ENCODE measurements around the gene NHP2. TPM values are rescaled to one million over a fixed set of nuclear protein-coding genes. Genes with fewer than 3 reads are reported as not detected.

Gene NHP2
- total and polyA plus RNA-seq, 10 of the 15 experiments (the other 5 are each of a cell fraction or from before 2014, with no cell fraction given), result 39.2 to 513 (median 198) TPM

DNA sequence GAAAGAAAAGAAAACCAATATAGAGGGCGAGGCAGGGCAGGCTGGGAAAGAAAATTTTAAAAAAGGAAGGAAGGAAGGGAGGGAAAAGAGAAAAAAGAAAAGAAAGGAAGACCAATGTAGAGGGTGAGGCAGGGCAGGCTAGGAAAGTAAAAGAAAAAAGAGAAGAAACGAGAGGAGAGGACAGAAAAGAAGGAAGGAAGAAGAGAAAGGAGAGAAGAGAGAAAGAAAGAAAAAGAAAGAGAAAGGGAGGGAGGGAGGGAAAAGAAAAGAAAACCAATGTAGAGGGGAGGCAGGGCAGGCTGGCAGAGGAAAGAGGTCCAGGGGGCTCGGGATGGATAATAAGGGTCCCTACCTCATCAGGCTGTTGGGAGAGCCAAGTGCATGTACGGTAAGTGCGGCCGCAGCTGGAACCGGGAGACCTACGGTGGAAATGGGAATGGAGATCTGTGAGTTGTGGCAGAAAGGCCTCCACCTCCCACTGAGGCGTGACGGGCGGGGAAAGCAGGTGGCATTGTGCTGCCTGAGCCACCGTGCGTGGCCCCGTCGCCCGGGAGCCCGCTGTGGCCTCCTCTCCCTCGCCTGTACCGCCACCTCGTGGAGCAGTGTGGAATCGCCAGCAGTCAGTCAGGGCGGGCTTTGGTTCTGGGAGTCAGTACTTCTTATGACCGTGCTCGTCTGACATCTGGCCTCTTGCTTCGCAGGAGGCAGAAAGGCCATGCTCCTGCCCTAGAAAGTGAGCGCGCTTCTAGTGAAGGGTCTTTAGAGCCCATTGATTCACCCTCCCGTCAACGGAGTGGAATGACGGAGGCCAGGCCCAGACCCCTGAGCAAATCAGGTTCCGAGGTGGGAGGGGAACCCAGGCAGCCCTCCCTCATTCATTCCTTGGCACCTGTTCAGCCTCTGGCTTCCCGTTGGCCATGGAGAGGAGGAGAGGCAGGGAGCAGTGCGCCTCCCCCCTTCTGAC lies 10.4 kb upstream of the NHP2 start (continued):
- no peak for TF ChIP-seq SUZ12 (IDR thresholded peaks at IDR 0.05; ENCODE audit: unreplicated experiment)
- no peak for TF ChIP-seq CBX5 (IDR thresholded peaks at IDR 0.05; ENCODE audit: low read depth)
- TF ChIP-seq POLR2A (IDR thresholded peaks at IDR 0.05; ENCODE audit: low read depth, low read length), result no peak
- no peak for TF ChIP-seq YBX1 (IDR thresholded peaks at IDR 0.05)
- TF ChIP-seq EZH2 (IDR thresholded peaks at IDR 0.05; ENCODE audit: borderline replicate concordance, control insufficient read depth, low read depth, low read length), result no peak
- no peak for TF ChIP-seq ZNF217 (IDR thresholded peaks at IDR 0.05)
- TF ChIP-seq EED (IDR thresholded peaks at IDR 0.05; ENCODE audit: low read depth), result no peak
- no peak for TF ChIP-seq NRF1 (conservative IDR thresholded peaks at IDR 0.05; ENCODE audit: low read depth, low read length)
- no peak for TF ChIP-seq PRDM15 (CRISPR knock-in tag; IDR thresholded peaks at IDR 0.05)
- TF ChIP-seq RBBP5 (conservative IDR thresholded peaks at IDR 0.05), result no peak
- TF ChIP-seq NFIC (IDR thresholded peaks at IDR 0.05; ENCODE audit: low read depth, low read length), result no peak
- no peak for TF ChIP-seq KDM1A (IDR thresholded peaks at IDR 0.05; ENCODE audit: borderline replicate concordance)
- no peak for TF ChIP-seq JUNB (IDR thresholded peaks at IDR 0.05)
- TF ChIP-seq SPI1 (IDR thresholded peaks at IDR 0.05; ENCODE audit: borderline replicate concordance, insufficient read depth, low read depth, low read length), result no peak
- no peak for TF ChIP-seq KAT2A (conservative IDR thresholded peaks at IDR 0.05; ENCODE audit: control insufficient read depth, low read depth, low read length)
- TF ChIP-seq, protein P1, sequence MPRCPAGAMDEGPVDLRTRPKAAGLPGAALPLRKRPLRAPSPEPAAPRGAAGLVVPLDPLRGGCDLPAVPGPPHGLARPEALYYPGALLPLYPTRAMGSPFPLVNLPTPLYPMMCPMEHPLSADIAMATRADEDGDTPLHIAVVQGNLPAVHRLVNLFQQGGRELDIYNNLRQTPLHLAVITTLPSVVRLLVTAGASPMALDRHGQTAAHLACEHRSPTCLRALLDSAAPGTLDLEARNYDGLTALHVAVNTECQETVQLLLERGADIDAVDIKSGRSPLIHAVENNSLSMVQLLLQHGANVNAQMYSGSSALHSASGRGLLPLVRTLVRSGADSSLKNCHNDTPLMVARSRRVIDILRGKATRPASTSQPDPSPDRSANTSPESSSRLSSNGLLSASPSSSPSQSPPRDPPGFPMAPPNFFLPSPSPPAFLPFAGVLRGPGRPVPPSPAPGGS (IDR thresholded peaks at IDR 0.05; ENCODE audit: borderline replicate concordance, insufficient read depth, low read depth, low read length, poor library complexity, severe bottlenecking), result no peak
- TF ChIP-seq ZBTB40 (IDR thresholded peaks at IDR 0.05; ENCODE audit: borderline replicate concordance), result no peak
- no peak for TF ChIP-seq HDAC6 (IDR thresholded peaks at IDR 0.05; ENCODE audit: unreplicated experiment)
- TF ChIP-seq, protein P2, sequence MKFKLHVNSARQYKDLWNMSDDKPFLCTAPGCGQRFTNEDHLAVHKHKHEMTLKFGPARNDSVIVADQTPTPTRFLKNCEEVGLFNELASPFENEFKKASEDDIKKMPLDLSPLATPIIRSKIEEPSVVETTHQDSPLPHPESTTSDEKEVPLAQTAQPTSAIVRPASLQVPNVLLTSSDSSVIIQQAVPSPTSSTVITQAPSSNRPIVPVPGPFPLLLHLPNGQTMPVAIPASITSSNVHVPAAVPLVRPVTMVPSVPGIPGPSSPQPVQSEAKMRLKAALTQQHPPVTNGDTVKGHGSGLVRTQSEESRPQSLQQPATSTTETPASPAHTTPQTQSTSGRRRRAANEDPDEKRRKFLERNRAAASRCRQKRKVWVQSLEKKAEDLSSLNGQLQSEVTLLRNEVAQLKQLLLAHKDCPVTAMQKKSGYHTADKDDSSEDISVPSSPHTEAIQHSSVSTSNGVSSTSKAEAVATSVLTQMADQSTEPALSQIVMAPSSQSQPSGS (IDR thresholded peaks at IDR 0.05; ENCODE audit: low read length), result no peak
- TF ChIP-seq BRCA1 (IDR thresholded peaks at IDR 0.05; ENCODE audit: low read depth, low read length), result no peak
